ENCODE data around the gene UTS2R. TPM values are rescaled to one million over a fixed set of nuclear protein-coding genes. Genes with fewer than 3 reads are reported as not detected.

The UTS2R gene
- total and polyA plus RNA-seq, 2 of the 4 experiments (the other 2 are of a cell fraction): not detected

- H3K36me3 ChIP-seq (ENCODE audit: control insufficient read depth, insufficient read depth, low read length): no peaks in the 10 kb centered on the region
- in situ Hi-C loops (cut with MboI; ENCODE audit: low sequenced_read_pairs): no loop called here
- no peak for ATAC-seq (ENCODE audit: low read depth)
- no peak overlapping the region for H4K91ac ChIP-seq (ENCODE audit: insufficient read depth, low read depth, low read length)
- no peak overlapping the region for H3K14ac ChIP-seq (replicated peaks; ENCODE audit: low read depth, low read length)
- intact Hi-C loops (cut with micrococcal nuclease): loop anchor here (5.0 to 10.0 kb wide), 3 partner anchors 56 to 289 kb away; partner anchors contain the start of genes DCXR and RAC3
- H3K27ac ChIP-seq (ENCODE audit: insufficient read depth, low read length): no peak overlapping the region
- H4K5ac ChIP-seq (ENCODE audit: low read depth, low read length): no peak overlapping the region
- dilution Hi-C loops (cut with HindIII; ENCODE audit: low sequenced_read_pairs, unreplicated experiment): no loop called here
- H3K9ac ChIP-seq (ENCODE audit: low read depth, low read length): no peak overlapping the region
- peaks cover 4% of the 10 kb centered on the region; the same call in 1 of the 2 replicates for H3K9me1 ChIP-seq (ENCODE audit: insufficient read depth, low read length)
- H3K4ac ChIP-seq (ENCODE audit: low read depth, low read length): no peak overlapping the region
- no peaks in the 10 kb centered on the region; the same call in 1 of the 2 replicates for H4K20me1 ChIP-seq (ENCODE audit: insufficient read depth, low read length)
- H2BK20ac ChIP-seq (ENCODE audit: low read depth, low read length): no peak overlapping the region
- no peak overlapping the region for H3K4me2 ChIP-seq (ENCODE audit: low read depth, low read length)
- CTCF ChIA-PET: no interaction called here
- H2BK15ac ChIP-seq (ENCODE audit: low read depth, low read length): no peak overlapping the region
- H2BK5ac ChIP-seq (ENCODE audit: low read depth, low read length, poor library complexity, severe bottlenecking): no peak overlapping the region
- no peak overlapping the region for H3K23ac ChIP-seq (ENCODE audit: low read depth, low read length)
- no peak overlapping the region for H3K18ac ChIP-seq (ENCODE audit: low read depth, low read length)
- peaks cover 8% of the 10 kb centered on the region for H3K27me3 ChIP-seq (ENCODE audit: control insufficient read depth, insufficient read depth, low read length)
- WGBS, 2 experiments (ENCODE audit: extremely low coverage in 2 of 2, insufficient read length in 1 of 2): 61% methylated on average over 11 of the region's 21 CpGs; no CpG with 5 or more reads in 1 of the 2 experiments
- peak overlapping the region; percentile 28 for H2AK9ac ChIP-seq (replicated peaks; ENCODE audit: low read depth, low read length, poor library complexity)
- H3K4me1 ChIP-seq (ENCODE audit: control insufficient read depth, insufficient read depth, low read length): no peaks in the 10 kb centered on the region
- H3K9me3 ChIP-seq (ENCODE audit: control insufficient read depth, insufficient read depth, low read length): no peaks in the 10 kb centered on the region
- POLR2A ChIA-PET (ENCODE audit: unreplicated experiment): no interaction called here
- no peak overlapping the region for H3K4me3 ChIP-seq (ENCODE audit: insufficient read depth, low read depth, low read length)
- H2AFZ ChIP-seq (replicated peaks; ENCODE audit: low read length, poor library complexity): no peak overlapping the region
- DNase-seq: no peak
- H2BK120ac ChIP-seq (ENCODE audit: low read depth, low read length): no peak overlapping the region
- H4K8ac ChIP-seq (ENCODE audit: low read depth in 2 of 2, low read length in 2 of 2): no peak overlapping the region
- H2AK5ac ChIP-seq (ENCODE audit: low read depth, low read length): no peak overlapping the region
- no peak overlapping the region for H3K56ac ChIP-seq (ENCODE audit: extremely low read depth, insufficient read depth, low read length)
- no peak for TF ChIP-seq FOS (IDR thresholded peaks at IDR 0.05; ENCODE audit: low read depth, low read length)
- TF ChIP-seq RAD21 (IDR thresholded peaks at IDR 0.05; ENCODE audit: low read length): no peak
- no peak for TF ChIP-seq MAFK (IDR thresholded peaks at IDR 0.05; ENCODE audit: low read depth, low read length)
- TF ChIP-seq SMC3 (IDR thresholded peaks at IDR 0.05; ENCODE audit: low read depth, low read length): no peak
- no peak for TF ChIP-seq NFE2L2 (IDR thresholded peaks at IDR 0.05; ENCODE audit: low read depth, low read length)
- TF ChIP-seq, protein P1, sequence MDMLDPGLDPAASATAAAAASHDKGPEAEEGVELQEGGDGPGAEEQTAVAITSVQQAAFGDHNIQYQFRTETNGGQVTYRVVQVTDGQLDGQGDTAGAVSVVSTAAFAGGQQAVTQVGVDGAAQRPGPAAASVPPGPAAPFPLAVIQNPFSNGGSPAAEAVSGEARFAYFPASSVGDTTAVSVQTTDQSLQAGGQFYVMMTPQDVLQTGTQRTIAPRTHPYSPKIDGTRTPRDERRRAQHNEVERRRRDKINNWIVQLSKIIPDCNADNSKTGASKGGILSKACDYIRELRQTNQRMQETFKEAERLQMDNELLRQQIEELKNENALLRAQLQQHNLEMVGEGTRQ (IDR thresholded peaks at IDR 0.05; ENCODE audit: low read depth, low read length): no peak
- no peak for TF ChIP-seq MXI1 (IDR thresholded peaks at IDR 0.05; ENCODE audit: borderline replicate concordance, low read depth, low read length)
- no peaks in the 10 kb centered on the region for H3K79me1 ChIP-seq (ENCODE audit: low read depth in 1 of 2, low read length in 2 of 2)
- no TSS peak for BruUV-seq (replicated peaks)
These were observed 47.9 kb upstream of the UTS2R start for GRCh38 chr17:82323514-82324234.

Data from IMR-90 (cell line).